HG03097 (cell line): Measurements from ENCODE around the gene SLC39A8.
"Not testable (repeated sequence)": the region's sequence is repeated elsewhere in the genome, so short reads cannot be mapped to it uniquely, and the experiment has no call there.

ENCODE experiments used
- ATAC-seq: cut with Tn5 transposase; IDR thresholded peaks from one replicate; pipeline ENCODE4 v1.9.1; 2021; ENCODE audit not compliant: unreplicated experiment, low FRiP score

The SLC39A8 gene

GRCh38 chr4:102247041-102247440 lies 98.2 kb downstream of the SLC39A8 start:
- ATAC-seq, result no peak

GRCh38 chr4:102246416-102246815 lies 98.9 kb downstream of the SLC39A8 start:
- no peak for ATAC-seq

- ATAC-seq, result no peak
Observed at GRCh38 chr4:102244878-102245535, 100.3 kb downstream of the SLC39A8 start.

- not testable (repeated sequence) for ATAC-seq
Observed at GRCh38 chr4:102243296-102243695, 102.0 kb downstream of the SLC39A8 start.

DNA sequence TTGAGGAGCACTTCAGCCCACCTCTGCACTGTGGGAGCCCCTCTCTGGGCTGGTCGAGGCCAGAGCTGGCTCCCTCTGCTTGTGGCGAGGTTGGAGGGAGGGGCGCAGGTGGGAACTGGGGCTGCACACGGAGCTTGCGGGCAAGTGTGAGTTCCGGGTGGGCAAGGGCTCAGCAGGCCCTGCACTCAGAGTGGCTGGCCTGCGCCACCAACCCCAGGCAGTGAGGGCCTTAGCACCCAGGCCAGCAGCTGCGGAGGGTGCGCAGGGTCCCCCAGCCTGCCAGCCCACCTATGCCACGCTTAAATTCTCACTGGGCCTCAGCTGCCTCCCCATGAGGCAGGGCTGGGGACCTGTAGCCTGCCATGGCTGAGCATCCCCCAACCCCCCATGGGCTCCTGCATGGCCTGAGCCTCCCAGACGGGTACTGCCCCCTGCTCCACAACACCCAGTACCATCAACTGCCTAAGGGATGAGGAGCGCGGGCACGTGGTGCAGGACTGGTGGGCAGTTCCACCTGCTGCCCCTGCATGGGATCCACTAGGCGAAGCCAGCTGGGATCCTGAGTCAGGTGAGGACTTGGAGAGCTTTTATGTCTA lies 110.9 kb downstream of the SLC39A8 start:
- no peak for ATAC-seq

GRCh38 chr4:102230194-102230593 lies 115.1 kb downstream of the SLC39A8 start:
- ATAC-seq, result no peak

- no peak for ATAC-seq
Observed at GRCh38 chr4:102227388-102227787, 117.9 kb downstream of the SLC39A8 start.

DNA sequence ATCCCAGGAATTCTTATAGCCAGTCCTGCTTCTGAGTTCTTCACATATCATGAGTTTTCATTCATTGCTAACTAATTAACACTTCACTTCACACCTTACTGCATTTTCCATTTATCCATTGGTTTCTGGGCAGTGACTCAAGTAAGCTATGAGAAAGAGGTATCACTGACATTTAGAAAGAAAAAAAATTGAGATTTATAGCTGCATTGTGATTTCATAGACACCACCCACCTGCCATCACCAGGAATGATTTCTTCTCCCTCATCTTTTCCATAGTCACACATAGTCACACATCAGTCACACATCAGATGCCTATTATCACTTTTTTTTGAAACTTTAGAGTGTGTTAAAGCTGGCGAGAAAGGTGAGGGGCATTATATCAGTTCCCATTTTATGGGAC lies 121.8 kb downstream of the SLC39A8 start:
- ATAC-seq, result no peak

DNA sequence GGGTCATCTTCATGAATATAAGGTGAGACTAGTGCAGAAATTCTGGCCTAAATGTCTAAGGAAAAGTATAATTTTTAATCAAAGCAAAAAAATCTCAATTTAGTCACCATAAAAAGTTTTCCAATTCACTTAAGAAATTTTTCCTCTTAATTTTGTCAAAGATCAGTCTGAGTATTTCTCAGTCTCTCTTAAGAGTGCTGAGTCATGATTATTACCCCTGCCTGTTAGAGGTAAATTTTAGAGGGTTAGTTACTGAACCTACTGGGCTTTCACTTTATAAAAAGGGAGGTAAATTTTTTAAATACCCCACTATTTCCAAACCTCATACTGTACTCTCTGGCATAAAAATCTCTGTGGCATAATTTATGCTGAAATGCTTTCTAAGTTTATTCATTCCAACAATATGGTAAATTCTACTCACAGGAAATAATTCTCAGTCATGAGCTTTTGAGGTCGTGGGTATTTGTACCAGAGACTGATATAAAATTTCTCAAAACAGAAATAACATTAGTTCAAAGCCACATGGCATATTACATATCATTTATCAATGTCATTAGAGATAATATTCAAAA lies 122.4 kb downstream of the SLC39A8 start:
- ATAC-seq, result no peak

- no peak for ATAC-seq
Observed at GRCh38 chr4:102219129-102219528, 126.2 kb downstream of the SLC39A8 start.

- ATAC-seq, result no peak
Observed at GRCh38 chr4:102218656-102219055, 126.6 kb downstream of the SLC39A8 start.

- no peak for ATAC-seq
Observed at GRCh38 chr4:102217775-102218355, 127.4 kb downstream of the SLC39A8 start.

GRCh38 chr4:102217345-102217744 lies 127.9 kb downstream of the SLC39A8 start:
- ATAC-seq, result no peak

GRCh38 chr4:102216666-102217065 lies 128.6 kb downstream of the SLC39A8 start:
- no peak for ATAC-seq

- ATAC-seq, result no peak
Observed at GRCh38 chr4:102213031-102213430, 132.3 kb downstream of the SLC39A8 start.
